H1 (cell line): ENCODE measurements around the gene ZFP1. TPM values are rescaled to one million over a fixed set of nuclear protein-coding genes. Genes with fewer than 3 reads are reported as not detected.
A peak's percentile ranks its signal among the peaks of the same experiment; 100 is the strongest.

Experiments
- BCL11A ChIP-seq, 2 experiments: IDR thresholded peaks; one replicate each; pipeline ENCODE4 v1.6.1; 2011; ENCODE audit warnings: low read depth in 2 of 2, low read length in 2 of 2, mild to moderate bottlenecking in 2 of 2
- CHD2 ChIP-seq: IDR thresholded peaks from 2 replicates; pipeline ENCODE4 v1.6.1; 2012; ENCODE audit warnings: low read length, improper control_type of control experiment
- CTCF ChIP-seq, 3 experiments: IDR thresholded peaks; 1 replicate in 2 of 3; 2 replicates in 1 of 3; pipeline versions ENCODE4 v1.5.1 to v1.6.1; 2011; ENCODE audit warnings: low read length in 3 of 3, mild to moderate bottlenecking in 3 of 3, inconsistent platforms in 2 of 3, low read depth in 1 of 3, moderate library complexity in 1 of 3; ENCODE audit not compliant: insufficient read depth in 1 of 3; ENCODE audit errors: control extremely low read depth in 1 of 3
- EP300 ChIP-seq, 2 experiments: IDR thresholded peaks; 1 replicate in 1 of 2; 2 replicates in 1 of 2; pipeline ENCODE4 v1.6.1; 2011 to 2012; ENCODE audit warnings: low read depth in 2 of 2, low read length in 2 of 2, mild to moderate bottlenecking in 2 of 2, borderline replicate concordance in 1 of 2, inconsistent platforms in 1 of 2, moderate library complexity in 1 of 2
- EZH2 ChIP-seq: fragments of 200-600 bp; sonication (generic); IDR thresholded peaks from 2 replicates; pipeline ENCODE4 v1.7.1; 2012; ENCODE audit warnings: low read depth, mild to moderate bottlenecking, moderate library complexity, low read length, inconsistent platforms; ENCODE audit not compliant: severe bottlenecking
- GTF2F1 ChIP-seq: IDR thresholded peaks from 2 replicates; pipeline ENCODE4 v1.6.1; 2012; ENCODE audit warnings: low read depth, low read length, improper control_type of control experiment, borderline replicate concordance
- HDAC6 ChIP-seq: IDR thresholded peaks from one replicate; pipeline ENCODE4 v1.7.1; 2012; ENCODE audit warnings: low read depth, mild to moderate bottlenecking, inconsistent platforms, low read length, moderate library complexity
- JUN ChIP-seq: IDR thresholded peaks from 2 replicates; pipeline ENCODE4 v1.6.1; 2011; ENCODE audit warnings: low read depth, mild to moderate bottlenecking, improper control_type of control experiment, low read length
- KDM1A ChIP-seq: fragments of 200-600, 300-600 bp; sonication (generic); IDR thresholded peaks from 2 replicates; pipeline ENCODE4 v1.7.1; 2016; ENCODE audit warnings: mild to moderate bottlenecking, low read length, borderline replicate concordance
- POLR2A ChIP-seq, 2 experiments: IDR thresholded peaks; 1 replicate in 1 of 2; 2 replicates in 1 of 2; pipeline ENCODE4 v1.6.1; 2011; ENCODE audit warnings: low read depth in 2 of 2, low read length in 2 of 2, mild to moderate bottlenecking in 2 of 2; ENCODE audit errors: control extremely low read depth in 1 of 2
- RAD21 ChIP-seq, 2 experiments: IDR thresholded peaks in 1 of 2; conservative IDR thresholded peaks in 1 of 2; 2 replicates each; pipeline ENCODE4 v1.6.1; 2011; ENCODE audit warnings: low read depth in 2 of 2, low read length in 2 of 2, improper control_type of control experiment in 1 of 2, inconsistent platforms in 1 of 2, mild to moderate bottlenecking in 1 of 2, moderate library complexity in 1 of 2
- RBBP5 ChIP-seq: IDR thresholded peaks from 2 replicates; pipeline ENCODE4 v1.7.1; 2012; ENCODE audit warnings: low read depth, mild to moderate bottlenecking, inconsistent platforms, low read length, moderate library complexity, borderline replicate concordance
- SIN3A ChIP-seq, 2 experiments: IDR thresholded peaks in 1 of 2; conservative IDR thresholded peaks in 1 of 2; 2 replicates each; pipeline ENCODE4 v1.6.1; 2011 to 2012; ENCODE audit warnings: low read length in 2 of 2, improper control_type of control experiment in 1 of 2, low read depth in 1 of 2, mild to moderate bottlenecking in 1 of 2
- SIRT6 ChIP-seq: IDR thresholded peaks from one replicate; pipeline ENCODE4 v1.7.1; 2012; ENCODE audit warnings: low read length, inconsistent platforms
- SP1 ChIP-seq: IDR thresholded peaks from 2 replicates; pipeline ENCODE4 v1.6.1; 2011; ENCODE audit warnings: low read depth, low read length
- SP4 ChIP-seq: IDR thresholded peaks from 2 replicates; pipeline ENCODE4 v1.6.1; 2012; ENCODE audit warnings: low read length, inconsistent platforms
- SRF ChIP-seq: IDR thresholded peaks from 2 replicates; pipeline ENCODE4 v1.6.1; 2011; ENCODE audit warnings: mild to moderate bottlenecking, low read depth, low read length, moderate library complexity
- TAF1 ChIP-seq: IDR thresholded peaks from 2 replicates; pipeline ENCODE4 v1.6.1; 2011; ENCODE audit warnings: mild to moderate bottlenecking, low read depth, low read length
- USF2 ChIP-seq: IDR thresholded peaks from 2 replicates; pipeline ENCODE4 v1.6.1; 2011; ENCODE audit warnings: low read length, improper control_type of control experiment
- ZNF274 ChIP-seq: IDR thresholded peaks from 2 replicates; pipeline ENCODE4 v1.7.0; 2012; ENCODE audit warnings: low read length, borderline replicate concordance; ENCODE audit errors: extremely low read depth
- polyA plus RNA-seq, 7 experiments: library from polyadenylated mRNA; depleted of rRNA in 3 of 7; stranded (reverse) in 5 of 7; unstranded in 2 of 7; fragments of >200 nt in 5 of 7; fragments of 200-250 nt in 2 of 7; gene quantifications; 1 replicate in 5 of 7; 2 replicates in 1 of 7; 4 replicates in 1 of 7; pipeline versions ENCODE4 v1.2.1 to v1.2.3, GENCODE V29; 2011 to 2013; ENCODE audit warnings: missing spikeins in 2 of 7, mixed read lengths in 2 of 7
- total RNA-seq: library from RNA; stranded (reverse); fragmentation: NEBNext Ultra II Directional; extraction: Animal tissue kit (Norgen Biotek cat#: 25700); gene quantifications from 2 replicates; pipeline ENCODE4 v1.2.1, GENCODE V29; 2021

The ZFP1 gene
- total and polyA plus RNA-seq, 2 of the 8 experiments (the other 6 are each of a cell fraction or from before 2014, with no cell fraction given) = 4.0 to 11.2 TPM

GRCh38 chr16:75110637-75111513 lies 37.4 kb upstream of the ZFP1 start (continued):
- TF ChIP-seq RBBP5 = no peak
- no peak for TF ChIP-seq TAF1
- TF ChIP-seq SIN3A (conservative IDR thresholded peaks at IDR 0.05 in 1 of 2, IDR thresholded peaks at IDR 0.05 in 1 of 2; ENCODE audit: low read depth in 1 of 2, low read length in 2 of 2) = peak; percentile 68 to 78; a peak in 2 of 4 replicates
- TF ChIP-seq BCL11A (IDR thresholded peaks at IDR 0.05; ENCODE audit: low read depth in 2 of 2, low read length in 2 of 2) = no peak
- TF ChIP-seq KDM1A = no peak
- TF ChIP-seq POLR2A (IDR thresholded peaks at IDR 0.05; ENCODE audit: control extremely low read depth in 1 of 2, low read depth in 2 of 2, low read length in 2 of 2) = no peak; a peak in 1 of 3 replicates
- no peak for TF ChIP-seq JUN
- TF ChIP-seq SRF = no peak
- no peak for TF ChIP-seq ZNF274
- peak; percentile 88 to 95 for TF ChIP-seq RAD21 (IDR thresholded peaks at IDR 0.05 in 1 of 2, conservative IDR thresholded peaks at IDR 0.05 in 1 of 2; ENCODE audit: low read depth in 2 of 2, low read length in 2 of 2)
- TF ChIP-seq HDAC6 = no peak
- peak; percentile 2; the same call in 1 of the 2 replicates for TF ChIP-seq USF2
- TF ChIP-seq SP1 = no peak
- no peak for TF ChIP-seq SP4
- no peak for TF ChIP-seq EZH2
- TF ChIP-seq SIRT6 = no peak
- TF ChIP-seq CTCF (IDR thresholded peaks at IDR 0.05; ENCODE audit: control extremely low read depth in 1 of 3, insufficient read depth in 1 of 3, low read depth in 1 of 3, low read length in 3 of 3) = peak; percentile 81 to 92 (median 92)
- no peak for TF ChIP-seq EP300 (IDR thresholded peaks at IDR 0.05; ENCODE audit: borderline replicate concordance in 1 of 2, low read depth in 2 of 2, low read length in 2 of 2)
- TF ChIP-seq GTF2F1 = no peak
- no peak for TF ChIP-seq CHD2
